K562 (cell line): ENCODE data around the gene WDHD1. TPM values are rescaled to one million over a fixed set of nuclear protein-coding genes. Genes with fewer than 3 reads are reported as not detected.

ENCODE experiments used
- CCNT2 ChIP-seq: IDR thresholded peaks from 2 replicates; pipeline ENCODE4 v1.6.1; 2011; ENCODE audit warnings: borderline replicate concordance, low read depth, mild to moderate bottlenecking, moderate library complexity, mixed read lengths, low read length; ENCODE audit not compliant: insufficient read length; ENCODE audit errors: extremely low read depth
- E2F3 ChIP-seq: fragments of 250-450 bp; sonication (Bioruptor Pico); IDR thresholded peaks from 2 replicates; pipeline ENCODE4 v1.4.0; 2020; ENCODE audit warnings: mild to moderate bottlenecking
- ETV6 ChIP-seq, 3 experiments: fragments of 150-350 bp in 1 of 3; sonication (generic) in 1 of 3; formaldehyde crosslinking in 1 of 3; IDR thresholded peaks; 2 replicates each; pipeline versions ENCODE4 v1.6.1 to v1.8.0; 2014 to 2022; ENCODE audit warnings: borderline replicate concordance in 2 of 3, low read depth in 2 of 3, antibody characterized with exemption in 1 of 3, low read length in 1 of 3, mild to moderate bottlenecking in 1 of 3, missing genetic modification reagents in 1 of 3
- FOXA3 ChIP-seq, 2 experiments: fragments of 450-650 bp in 1 of 2; sonication (generic) in 1 of 2; formaldehyde crosslinking; IDR thresholded peaks in 1 of 2; conservative IDR thresholded peaks in 1 of 2; 2 replicates each; pipeline versions ENCODE4 v1.4.0 to v1.8.0; 2020 to 2022; ENCODE audit warnings: mild to moderate bottlenecking in 2 of 2, missing genetic modification reagents in 1 of 2
- HDAC1 ChIP-seq, 2 experiments: fragments of 450-650 bp; IDR thresholded peaks; 2 replicates each; pipeline ENCODE4 v1.6.1; 2016 to 2017; ENCODE audit warnings: inconsistent platforms in 1 of 2, mild to moderate bottlenecking in 1 of 2, moderate library complexity in 1 of 2
- HEY1 ChIP-seq: fragments of 250-450 bp; sonication (Bioruptor Pico); IDR thresholded peaks from 2 replicates; pipeline ENCODE4 v1.5.0; 2020; ENCODE audit warnings: mild to moderate bottlenecking, moderate library complexity, borderline replicate concordance
- HMG20B ChIP-seq: fragments of 250-450 bp; sonication (Bioruptor Pico); IDR thresholded peaks from 2 replicates; pipeline ENCODE4 v1.5.0; 2021; ENCODE audit warnings: mild to moderate bottlenecking
- KLF13 ChIP-seq: fragments of 450-650 bp; IDR thresholded peaks from 2 replicates; pipeline ENCODE4 v1.6.1; 2016; ENCODE audit warnings: missing genetic modification characterization, low read depth, mild to moderate bottlenecking, missing compliant biosample characterization, moderate library complexity, borderline replicate concordance
- RAD21 ChIP-seq, 2 experiments: fragments of 250-450 bp in 1 of 2; fragments of 450-650 bp in 1 of 2; sonication (Bioruptor Pico) in 1 of 2; formaldehyde crosslinking in 1 of 2; IDR thresholded peaks in 1 of 2; conservative IDR thresholded peaks in 1 of 2; 2 replicates each; pipeline versions ENCODE4 v1.4.0 to v1.8.0; 2020 to 2022; ENCODE audit warnings: mild to moderate bottlenecking in 2 of 2, moderate library complexity in 1 of 2
- SMARCA4 ChIP-seq: fragments of 450-650 bp; IDR thresholded peaks from 2 replicates; pipeline ENCODE4 v1.6.1; 2016
- SNIP1 ChIP-seq: fragments of 450-650 bp; IDR thresholded peaks from 2 replicates; pipeline ENCODE4 v1.7.1; 2017; ENCODE audit warnings: low read depth, mild to moderate bottlenecking
- U2AF1 ChIP-seq: fragments of 200-400 bp; formaldehyde crosslinking; optimal IDR thresholded peaks from 2 replicates; pipeline ENCODE3; 2017; ENCODE audit warnings: mild to moderate bottlenecking, low read depth, low read length, moderate library complexity
- polyA plus RNA-seq, 8 experiments: library from polyadenylated mRNA; depleted of rRNA in 4 of 8; stranded (reverse) in 5 of 8; unstranded in 3 of 8; fragments of >200 nt; fragmentation: Nextera tagmentation in 2 of 8; fragmentation: Illumina TruSeq in 1 of 8; extraction: Ambion mirVana in 2 of 8; extraction: Trizol in 1 of 8; gene quantifications; 2 replicates each; pipeline versions ENCODE4 v1.2.1 to v1.2.3, GENCODE V29; 2011 to 2014; ENCODE audit warnings: inconsistent platforms in 1 of 8, missing spikeins in 1 of 8
- total RNA-seq, 7 experiments: library from RNA; depleted of rRNA in 6 of 7; stranded (reverse); fragments of >200 nt in 6 of 7; fragmentation: Illumina TruSeq in 2 of 7; extraction: Trizol in 2 of 7; gene quantifications; 2 replicates each; pipeline versions ENCODE4 v1.2.1 to v1.2.3, GENCODE V29; 2011 to 2021; ENCODE audit warnings: low replicate concordance in 1 of 7
- TF ChIP-seq, protein P1 (sequence below): fragments of 450-650 bp; IDR thresholded peaks from 2 replicates; pipeline ENCODE4 v1.6.1; 2017; ENCODE audit warnings: antibody characterized with exemption
- TF ChIP-seq, protein P2 (sequence below): fragments of 450-650 bp; IDR thresholded peaks from 2 replicates; pipeline ENCODE4 v1.6.1; 2018; ENCODE audit warnings: mild to moderate bottlenecking, low read depth; ENCODE audit not compliant: partially characterized antibody

WDHD1 gene
- total and polyA plus RNA-seq, 9 of the 15 experiments (the other 6 are each of a cell fraction or from before 2014, with no cell fraction given) = 11.7 to 39.1 (median 30.0) TPM

DNA sequence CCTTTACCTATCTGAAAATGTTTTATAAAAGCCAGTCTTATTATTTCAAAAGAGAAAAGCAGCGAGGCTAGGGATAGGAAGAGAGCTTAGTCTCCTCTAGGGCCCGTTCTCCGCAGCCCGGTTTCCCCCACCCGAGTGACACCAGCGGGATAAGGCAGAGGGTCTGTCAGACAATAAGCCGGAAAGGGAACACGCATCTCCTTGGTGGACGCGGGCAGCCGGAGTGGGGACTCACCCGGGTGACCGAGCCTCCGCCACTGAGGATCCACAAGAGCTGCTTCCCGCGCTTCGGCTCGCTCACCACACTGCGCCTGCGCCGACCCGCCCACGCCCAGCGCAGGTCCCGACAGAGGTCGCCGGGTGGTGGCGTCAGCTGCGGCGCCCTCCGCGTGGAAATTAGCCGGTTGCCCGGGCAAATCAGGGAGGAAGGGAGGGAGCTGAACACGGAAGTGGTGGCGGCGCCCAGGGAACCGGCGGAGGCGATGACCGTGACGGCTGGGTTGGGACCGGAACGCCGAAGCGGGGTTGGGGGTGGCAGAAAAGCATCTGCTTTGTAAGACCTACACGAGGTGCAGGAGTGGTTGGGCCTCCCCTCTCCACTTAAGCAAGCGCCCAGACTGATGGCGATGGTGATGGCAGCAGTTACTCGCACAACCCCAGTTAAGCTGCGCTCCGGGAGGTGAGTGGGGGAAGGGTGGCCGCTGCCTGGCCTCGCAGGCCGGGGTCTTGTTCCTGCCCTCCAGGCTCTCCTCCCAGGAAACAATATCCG is at the start of gene WDHD1, which contains the start of gene SOCS4 (continued):
- TF ChIP-seq ETV6 (IDR thresholded peaks at IDR 0.05; ENCODE audit: borderline replicate concordance in 1 of 2, low read depth in 2 of 2, low read length in 1 of 2) (no peak), ETV6 (CRISPR knock-in tag; IDR thresholded peaks at IDR 0.05; ENCODE audit: borderline replicate concordance) (no peak), HMG20B (CRISPR knock-in tag) (no peak), SNIP1 (no peak), HDAC1 (IDR thresholded peaks at IDR 0.05) (peak in 1 of 2 experiments; percentile 93; a peak in 2 of 4 replicates), RAD21 (CRISPR knock-in tag; conservative IDR thresholded peaks at IDR 0.05 in 1 of 2, IDR thresholded peaks at IDR 0.05 in 1 of 2) (no peak), CCNT2 (peak; percentile 43), U2AF1 (no peak), E2F3 (CRISPR knock-in tag) (peak; percentile 95), HEY1 (CRISPR knock-in tag) (no peak), KLF13 (no peak), FOXA3 (CRISPR knock-in tag; conservative IDR thresholded peaks at IDR 0.05 in 1 of 2, IDR thresholded peaks at IDR 0.05 in 1 of 2) (no peak), SMARCA4 (no peak)
- TF ChIP-seq, protein P1, sequence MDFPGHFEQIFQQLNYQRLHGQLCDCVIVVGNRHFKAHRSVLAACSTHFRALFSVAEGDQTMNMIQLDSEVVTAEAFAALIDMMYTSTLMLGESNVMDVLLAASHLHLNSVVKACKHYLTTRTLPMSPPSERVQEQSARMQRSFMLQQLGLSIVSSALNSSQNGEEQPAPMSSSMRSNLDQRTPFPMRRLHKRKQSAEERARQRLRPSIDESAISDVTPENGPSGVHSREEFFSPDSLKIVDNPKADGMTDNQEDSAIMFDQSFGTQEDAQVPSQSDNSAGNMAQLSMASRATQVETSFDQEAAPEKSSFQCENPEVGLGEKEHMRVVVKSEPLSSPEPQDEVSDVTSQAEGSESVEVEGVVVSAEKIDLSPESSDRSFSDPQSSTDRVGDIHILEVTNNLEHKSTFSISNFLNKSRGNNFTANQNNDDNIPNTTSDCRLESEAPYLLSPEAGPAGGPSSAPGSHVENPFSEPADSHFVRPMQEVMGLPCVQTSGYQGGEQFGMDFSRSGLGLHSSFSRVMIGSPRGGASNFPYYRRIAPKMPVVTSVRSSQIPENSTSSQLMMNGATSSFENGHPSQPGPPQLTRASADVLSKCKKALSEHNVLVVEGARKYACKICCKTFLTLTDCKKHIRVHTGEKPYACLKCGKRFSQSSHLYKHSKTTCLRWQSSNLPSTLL = no peak
- TF ChIP-seq, protein P2, sequence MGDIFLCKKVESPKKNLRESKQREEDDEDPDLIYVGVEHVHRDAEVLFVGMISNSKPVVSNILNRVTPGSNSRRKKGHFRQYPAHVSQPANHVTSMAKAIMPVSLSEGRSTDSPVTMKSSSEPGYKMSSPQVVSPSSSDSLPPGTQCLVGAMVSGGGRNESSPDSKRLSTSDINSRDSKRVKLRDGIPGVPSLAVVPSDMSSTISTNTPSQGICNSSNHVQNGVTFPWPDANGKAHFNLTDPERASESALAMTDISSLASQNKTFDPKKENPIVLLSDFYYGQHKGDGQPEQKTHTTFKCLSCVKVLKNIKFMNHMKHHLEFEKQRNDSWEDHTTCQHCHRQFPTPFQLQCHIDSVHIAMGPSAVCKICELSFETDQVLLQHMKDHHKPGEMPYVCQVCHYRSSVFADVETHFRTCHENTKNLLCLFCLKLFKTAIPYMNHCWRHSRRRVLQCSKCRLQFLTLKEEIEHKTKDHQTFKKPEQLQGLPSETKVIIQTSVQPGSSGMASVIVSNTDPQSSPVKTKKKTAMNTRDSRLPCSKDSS = no peak
